Lung microvascular endothelial cell (primary cell): ENCODE results near the gene APOC1. TPM values are rescaled to one million over a fixed set of nuclear protein-coding genes. Genes with fewer than 3 reads are reported as not detected.
"Not testable (repeated sequence)": the region's sequence is repeated elsewhere in the genome, so short reads cannot be mapped to it uniquely, and the experiment has no call there.

Source experiments
- DNase-seq, 2 donors: peaks; one replicate each; pipeline versions ENCODE4 v3.0.0 to v3.0.0-alpha.2; 2010; ENCODE audit warnings: low read depth in 2 of 2
- total RNA-seq: library from RNA; depleted of rRNA; stranded (reverse); fragments of >200 nt; gene quantifications from 2 replicates; pipeline ENCODE4 v1.2.1, GENCODE V29; 2014

Gene APOC1
- total RNA-seq, 1 donor from 2014 or later, result 0.60 TPM

DNA sequence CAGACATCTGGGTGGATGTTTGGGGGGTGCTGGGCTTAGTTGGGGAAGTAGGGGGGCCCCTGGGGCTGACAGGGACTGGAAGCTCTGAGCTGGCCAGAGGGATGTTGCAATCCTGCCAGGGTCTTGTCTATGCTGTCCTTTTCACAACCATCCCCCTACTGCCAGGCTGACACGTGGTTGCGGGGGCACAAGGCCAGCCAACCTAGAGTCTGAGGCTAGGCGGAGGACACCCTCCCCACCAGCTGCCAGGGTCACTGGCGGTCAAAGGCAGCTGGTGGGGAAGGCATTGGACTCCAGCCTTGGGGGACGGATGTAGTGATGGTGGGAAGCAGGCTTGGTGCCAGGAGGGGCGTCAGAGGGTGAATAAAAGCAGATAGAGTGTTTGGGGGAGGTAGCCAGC, 1.6 kb upstream of the APOC1 start:
- no peak for DNase-seq

DNA sequence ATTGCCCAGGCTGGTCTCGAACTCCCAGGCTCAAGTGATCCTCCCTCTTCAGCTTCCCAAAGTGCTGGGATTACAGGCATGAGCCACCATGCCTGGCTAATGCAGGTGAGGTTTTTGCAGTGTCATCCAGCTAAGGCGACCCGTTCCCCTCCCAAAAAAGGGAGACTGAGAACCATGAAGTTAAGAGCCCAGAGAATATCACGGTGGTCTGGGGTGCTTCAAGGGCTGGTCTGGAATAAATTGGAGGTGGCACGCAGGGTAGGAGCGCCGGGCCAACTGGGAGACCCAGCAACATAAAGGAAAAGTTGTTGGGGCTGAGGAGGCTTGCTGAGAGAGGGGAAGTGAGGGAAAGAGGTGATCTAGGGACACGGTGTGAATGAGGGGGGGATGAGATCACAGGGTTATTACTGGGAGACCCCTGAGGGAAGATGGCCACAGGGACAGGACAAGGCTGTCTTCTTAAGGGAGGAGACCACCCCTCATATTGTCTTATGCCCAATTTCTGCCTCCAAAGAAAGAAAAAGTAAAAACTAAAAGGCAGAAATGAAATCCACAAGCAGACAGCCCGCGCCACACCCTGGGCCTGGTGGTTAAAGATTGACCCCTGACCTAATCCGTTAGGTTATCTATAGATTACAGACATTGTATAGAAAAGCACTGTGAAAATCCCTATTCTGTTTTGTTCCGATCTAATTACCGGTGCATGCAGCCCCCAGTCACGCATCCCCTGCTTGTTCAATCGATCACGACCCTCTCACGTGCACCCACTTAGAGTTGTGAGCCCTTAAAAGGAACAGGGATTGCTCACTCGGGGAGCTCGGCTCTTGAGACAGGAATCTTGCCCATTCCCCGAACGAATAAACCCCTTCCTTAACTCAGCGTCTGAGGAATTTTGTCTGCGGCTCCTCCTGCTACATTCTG, 636 bp upstream of the APOC1 start:
- not testable (repeated sequence) for DNase-seq

DNA sequence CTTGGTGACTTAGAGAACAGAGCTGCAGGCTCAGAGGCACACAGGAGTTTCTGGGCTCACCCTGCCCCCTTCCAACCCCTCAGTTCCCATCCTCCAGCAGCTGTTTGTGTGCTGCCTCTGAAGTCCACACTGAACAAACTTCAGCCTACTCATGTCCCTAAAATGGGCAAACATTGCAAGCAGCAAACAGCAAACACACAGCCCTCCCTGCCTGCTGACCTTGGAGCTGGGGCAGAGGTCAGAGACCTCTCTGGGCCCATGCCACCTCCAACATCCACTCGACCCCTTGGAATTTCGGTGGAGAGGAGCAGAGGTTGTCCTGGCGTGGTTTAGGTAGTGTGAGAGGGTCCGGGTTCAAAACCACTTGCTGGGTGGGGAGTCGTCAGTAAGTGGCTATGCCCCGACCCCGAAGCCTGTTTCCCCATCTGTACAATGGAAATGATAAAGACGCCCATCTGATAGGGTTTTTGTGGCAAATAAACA, 9.9 kb downstream of the APOC1 start:
- no peak for DNase-seq

DNA sequence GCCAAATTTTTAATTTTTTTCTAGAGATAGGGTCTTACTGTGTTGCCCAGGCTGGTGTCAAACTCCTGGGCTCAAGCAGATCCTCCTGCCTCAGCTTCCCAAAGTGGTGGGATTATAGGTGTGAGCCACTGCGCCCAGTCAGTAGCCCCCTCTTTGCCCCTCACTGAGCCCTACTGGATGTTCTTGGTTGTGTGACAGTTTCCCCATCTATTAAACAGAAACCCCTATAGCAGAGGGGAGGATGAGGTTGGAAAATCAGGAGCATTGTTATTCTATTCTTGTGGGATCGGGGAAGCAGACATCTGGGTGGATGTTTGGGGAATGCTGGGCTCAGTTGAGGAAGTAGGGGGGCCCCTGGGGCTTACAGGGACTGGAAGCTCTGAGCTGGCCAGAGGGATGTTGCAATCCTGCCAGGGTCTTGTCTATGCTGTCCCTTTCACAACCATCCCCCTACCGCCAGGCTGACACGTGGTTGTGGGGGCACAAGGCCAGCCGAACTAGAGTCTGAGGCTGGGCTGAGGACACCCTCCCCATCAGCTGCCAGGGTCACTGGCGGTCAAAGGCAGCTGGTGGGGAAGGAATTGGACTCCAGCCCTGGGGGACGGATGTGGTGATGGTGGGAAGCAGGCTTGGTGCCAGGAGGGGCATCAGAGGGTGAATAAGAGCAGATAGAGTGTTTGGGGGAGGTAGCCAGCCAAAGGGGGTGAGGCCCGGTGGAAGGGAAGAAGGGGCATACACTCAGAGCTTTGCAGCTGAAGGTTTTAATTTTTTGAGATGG, 10.9 kb downstream of the APOC1 start:
- DNase-seq, result peak in 1 of 2 donors; percentile 66

DNA sequence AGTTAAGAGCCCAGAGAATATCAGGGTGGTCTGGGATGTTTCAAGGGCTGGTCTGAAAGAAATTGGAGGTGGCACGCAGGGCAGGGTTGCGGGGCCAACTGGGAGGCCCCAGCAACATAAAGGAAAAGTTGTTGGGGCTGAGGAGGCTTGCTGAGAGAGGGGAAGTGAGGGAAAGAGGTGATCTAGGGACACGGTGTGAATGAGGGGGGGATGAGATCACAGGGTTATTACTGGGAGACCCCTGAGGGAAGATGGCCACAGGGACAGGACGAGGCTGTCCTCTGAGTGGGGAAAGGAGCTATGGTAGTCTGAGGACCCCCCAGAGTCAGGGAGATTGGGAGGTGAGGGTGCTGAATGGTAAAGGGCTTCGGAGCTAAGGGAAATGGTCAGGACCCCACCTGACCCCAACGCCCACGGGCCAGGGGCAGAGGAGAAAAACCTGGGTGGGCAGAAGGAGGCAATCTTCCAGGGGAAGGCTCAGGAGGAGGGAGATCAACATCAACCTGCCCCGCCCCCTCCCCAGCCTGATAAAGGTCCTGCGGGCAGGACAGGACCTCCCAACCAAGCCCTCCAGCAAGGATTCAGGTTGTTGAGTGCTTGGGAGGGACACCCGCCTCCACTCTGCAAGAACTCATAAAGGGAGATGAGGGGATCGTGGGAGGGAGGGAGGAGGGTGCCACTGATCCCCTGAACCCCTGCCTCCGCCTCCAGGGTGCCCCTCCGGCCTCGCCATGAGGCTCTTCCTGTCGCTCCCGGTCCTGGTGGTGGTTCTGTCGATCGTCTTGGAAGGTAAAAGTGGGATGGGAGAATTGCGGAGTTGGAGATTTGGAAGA, 12.1 kb downstream of the APOC1 start:
- not testable (repeated sequence) for DNase-seq

DNA sequence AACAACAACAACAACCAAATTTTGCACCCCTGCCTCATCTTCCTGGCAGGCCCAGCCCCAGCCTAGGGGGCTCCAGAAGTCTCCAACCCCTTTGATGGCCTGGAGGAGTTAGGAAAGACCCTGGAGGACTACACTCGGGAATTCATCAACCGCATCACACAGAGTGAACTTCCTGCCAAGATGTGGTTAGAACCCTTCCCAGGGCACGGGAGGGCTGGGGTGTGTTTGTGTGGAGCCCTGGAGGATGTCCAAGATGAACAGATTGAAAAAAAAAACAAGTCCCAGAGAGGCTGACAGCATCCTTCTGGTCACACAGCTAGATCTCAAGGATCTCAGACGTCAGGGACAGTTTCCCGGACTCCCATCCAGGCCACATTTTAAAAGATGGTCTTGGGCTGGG, 13.3 kb downstream of the APOC1 start:
- no peak for DNase-seq

DNA sequence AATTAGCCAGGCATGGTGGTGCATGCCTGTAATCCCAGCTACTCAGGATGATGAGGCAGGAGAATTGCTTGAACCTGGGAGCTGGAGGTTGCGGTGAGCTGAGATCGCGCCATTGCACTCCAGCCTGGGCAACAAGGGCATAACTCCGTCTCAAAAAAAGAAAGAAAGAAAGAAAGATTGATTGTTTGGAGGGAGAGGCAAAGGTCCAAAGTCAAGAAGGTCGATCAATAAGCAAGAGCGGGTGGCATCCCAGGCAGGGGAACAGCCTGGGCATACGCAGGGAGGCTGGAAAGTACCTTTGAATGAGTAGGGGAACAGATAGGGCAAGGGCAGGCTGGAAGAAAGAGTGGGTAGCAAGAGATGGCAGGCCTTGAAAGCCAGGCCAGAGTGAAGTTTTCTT, 15.7 kb downstream of the APOC1 start:
- DNase-seq, result no peak

DNA sequence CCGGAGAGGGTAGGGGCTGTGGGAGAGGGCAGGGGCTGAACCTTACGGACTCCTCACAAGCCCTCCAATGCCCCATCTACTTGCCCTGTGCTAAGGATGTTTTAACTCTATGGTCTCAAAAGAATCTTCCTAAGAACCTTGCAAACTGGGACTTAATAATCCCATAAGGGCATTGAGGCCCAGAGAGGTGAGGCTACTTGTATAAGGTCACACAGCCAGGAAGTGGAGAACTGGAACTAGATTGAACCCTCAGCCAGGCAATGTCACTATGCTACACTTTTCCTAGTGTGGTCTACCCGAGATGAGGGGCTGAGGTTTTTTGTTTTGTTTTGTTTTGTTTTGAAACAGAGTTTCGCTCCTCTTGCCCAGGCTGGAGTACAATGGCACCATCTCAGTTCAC, 17.1 kb downstream of the APOC1 start:
- no peak for DNase-seq

DNA sequence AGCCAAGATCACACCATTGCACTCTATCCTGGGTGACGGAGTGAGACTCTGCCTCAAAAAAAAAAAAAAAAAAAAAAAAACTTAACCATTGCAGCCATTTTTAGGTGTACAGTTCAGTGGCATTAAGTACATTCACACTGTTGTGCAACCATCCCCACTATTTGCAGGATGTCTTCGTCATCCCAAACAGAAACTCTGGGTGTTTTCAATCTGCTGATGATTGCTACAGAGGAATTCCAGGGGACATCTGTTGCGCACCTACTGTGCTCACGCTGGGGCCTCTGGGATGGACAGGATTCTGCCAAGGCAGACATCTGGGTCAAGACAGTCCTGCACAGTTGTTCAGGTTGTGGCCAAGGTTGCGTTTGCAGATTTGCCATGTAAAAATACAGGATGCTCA, 25.3 kb downstream of the APOC1 start:
- DNase-seq, result no peak

DNA sequence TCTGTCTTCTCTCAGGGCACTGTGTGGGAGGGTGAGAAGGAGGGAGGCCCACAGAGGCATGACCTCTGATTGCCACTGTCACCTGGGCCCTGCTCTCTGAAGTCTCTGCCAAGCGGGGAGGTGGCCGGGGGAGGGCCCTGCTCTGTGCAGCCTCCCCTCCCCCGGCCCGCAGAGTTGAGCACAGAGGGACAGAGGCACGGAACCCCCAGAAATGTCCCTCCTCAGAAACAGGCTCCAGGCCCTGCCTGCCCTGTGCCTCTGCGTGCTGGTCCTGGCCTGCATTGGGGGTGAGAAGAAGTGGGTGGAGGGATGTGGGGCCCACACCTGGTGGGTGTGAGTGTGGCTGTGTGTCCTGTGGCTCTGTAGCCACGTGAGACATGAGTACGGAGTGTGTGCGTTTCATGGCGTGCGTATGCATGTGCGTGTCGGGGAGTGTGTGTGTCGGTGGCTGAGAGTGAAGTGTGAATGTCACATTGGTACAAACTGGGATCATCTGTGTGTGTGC, 27.7 kb downstream of the APOC1 start, which contains the start of gene APOC4:
TSS of gene APOC4 (plus strand) at position 171 of the 505 bp plus-strand sequence. CDS start at position 212, 41 bp downstream.
- no peak for DNase-seq

DNA sequence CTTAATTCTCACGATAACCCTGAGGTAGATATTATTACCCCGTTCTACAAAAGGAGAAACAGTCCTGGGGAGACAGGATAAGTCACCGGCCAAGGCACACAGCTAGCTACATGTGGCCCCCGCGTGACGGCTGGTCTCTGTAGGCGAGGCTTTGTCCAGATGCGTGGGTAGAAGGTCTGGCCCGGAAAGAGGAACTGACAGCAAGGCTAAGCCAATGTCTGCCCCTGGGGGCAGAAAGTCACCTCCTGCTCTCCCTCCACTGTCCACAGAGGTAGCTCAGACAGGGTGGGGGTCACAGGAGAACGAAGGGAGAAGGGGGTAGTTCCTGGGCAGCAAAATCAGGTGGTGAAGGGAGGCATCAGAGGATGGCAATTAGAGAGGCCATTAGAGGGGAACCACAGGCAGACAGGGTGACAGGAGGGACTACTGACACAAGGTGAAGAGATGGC, 29.4 kb downstream of the APOC1 start:
- DNase-seq, result peak in 1 of 2 donors; percentile 17

DNA sequence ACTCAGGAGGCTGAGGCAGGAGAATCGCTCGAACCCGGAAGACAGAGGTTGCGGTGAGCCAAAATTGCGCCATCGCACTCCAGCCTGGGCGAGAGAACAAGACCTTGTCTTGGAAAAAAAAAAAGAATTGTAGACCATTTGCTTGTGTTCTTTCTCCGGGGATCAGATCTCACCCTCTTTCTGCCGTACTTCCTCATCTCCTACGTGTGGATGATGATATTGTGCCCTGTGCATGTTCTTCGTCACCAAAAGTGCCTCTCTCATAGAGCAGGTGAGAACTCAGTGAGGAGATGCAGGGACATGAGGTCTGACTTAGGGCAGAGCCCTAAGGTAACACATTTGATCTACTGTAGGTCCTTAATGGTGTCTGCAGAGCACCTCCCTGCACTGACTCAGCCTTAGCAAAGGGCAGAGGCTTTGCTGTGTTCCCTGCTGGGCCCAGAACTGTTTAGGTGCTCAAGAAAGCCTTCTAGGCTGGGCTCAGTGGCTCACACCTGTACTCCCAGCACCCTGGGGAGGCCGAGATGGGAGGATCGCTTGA, 32.7 kb downstream of the APOC1 start:
- no peak for DNase-seq

DNA sequence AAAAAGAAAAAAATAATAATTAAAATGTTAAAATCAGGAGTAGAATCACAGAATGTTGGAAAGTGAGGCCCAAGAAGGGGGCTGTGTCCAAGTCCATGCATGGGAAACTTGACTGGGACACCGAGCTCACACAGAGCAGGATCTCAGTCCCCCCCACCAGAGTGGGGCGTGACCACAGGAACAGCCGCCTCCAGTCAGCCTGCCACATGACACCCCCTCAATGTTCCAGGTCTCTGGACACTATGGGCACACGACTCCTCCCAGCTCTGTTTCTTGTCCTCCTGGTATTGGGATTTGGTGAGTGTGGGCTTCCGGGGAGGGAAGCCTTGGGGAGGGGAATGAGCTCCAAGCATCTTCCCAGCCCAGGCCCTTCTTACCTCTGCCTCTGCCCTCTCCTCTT, 33.8 kb downstream of the APOC1 start:
- no peak for DNase-seq

DNA sequence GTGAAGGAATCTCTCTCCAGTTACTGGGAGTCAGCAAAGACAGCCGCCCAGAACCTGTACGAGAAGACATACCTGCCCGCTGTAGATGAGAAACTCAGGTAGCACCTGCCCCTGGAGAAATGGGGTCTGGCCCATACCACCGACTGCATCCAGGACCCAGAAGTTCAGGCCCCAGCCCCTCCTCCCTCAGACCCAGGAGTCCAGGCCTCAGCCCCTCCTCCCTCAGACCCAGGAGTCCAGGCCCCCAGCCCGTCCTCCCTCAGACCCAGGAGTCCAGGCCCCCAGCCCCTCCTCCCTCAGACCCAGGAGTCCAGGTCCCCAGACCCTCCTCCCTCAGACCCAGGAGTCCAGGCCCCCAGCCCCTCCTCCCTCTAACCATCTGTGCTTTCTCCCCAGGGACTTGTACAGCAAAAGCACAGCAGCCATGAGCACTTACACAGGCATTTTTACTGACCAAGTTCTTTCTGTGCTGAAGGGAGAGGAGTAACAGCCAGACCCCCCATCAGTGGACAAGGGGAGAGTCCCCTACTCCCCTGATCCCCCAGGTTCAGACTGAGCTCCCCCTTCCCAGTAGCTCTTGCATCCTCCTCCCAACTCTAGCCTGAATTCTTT, 34.5 kb downstream of the APOC1 start:
- no peak for DNase-seq

DNA sequence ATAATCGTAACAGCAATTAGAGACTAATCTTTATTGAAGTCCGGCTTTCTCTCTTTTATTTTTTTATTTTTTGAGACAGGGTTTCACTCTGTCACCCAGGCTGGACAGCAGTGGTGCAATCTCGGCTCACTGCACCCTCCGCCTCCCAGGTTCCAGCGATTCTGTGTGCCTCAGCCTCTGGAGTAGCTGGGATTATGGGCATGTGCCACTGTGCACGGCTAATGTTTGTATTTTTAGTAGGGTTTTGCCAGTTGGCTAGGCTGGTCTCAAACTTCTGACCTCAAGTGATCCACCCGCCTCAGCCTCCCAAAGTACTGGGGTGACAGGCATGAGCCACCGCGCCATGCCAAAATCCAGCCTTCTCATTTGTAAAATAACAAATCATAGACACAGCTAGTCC, 35.1 kb downstream of the APOC1 start:
- no peak for DNase-seq

DNA sequence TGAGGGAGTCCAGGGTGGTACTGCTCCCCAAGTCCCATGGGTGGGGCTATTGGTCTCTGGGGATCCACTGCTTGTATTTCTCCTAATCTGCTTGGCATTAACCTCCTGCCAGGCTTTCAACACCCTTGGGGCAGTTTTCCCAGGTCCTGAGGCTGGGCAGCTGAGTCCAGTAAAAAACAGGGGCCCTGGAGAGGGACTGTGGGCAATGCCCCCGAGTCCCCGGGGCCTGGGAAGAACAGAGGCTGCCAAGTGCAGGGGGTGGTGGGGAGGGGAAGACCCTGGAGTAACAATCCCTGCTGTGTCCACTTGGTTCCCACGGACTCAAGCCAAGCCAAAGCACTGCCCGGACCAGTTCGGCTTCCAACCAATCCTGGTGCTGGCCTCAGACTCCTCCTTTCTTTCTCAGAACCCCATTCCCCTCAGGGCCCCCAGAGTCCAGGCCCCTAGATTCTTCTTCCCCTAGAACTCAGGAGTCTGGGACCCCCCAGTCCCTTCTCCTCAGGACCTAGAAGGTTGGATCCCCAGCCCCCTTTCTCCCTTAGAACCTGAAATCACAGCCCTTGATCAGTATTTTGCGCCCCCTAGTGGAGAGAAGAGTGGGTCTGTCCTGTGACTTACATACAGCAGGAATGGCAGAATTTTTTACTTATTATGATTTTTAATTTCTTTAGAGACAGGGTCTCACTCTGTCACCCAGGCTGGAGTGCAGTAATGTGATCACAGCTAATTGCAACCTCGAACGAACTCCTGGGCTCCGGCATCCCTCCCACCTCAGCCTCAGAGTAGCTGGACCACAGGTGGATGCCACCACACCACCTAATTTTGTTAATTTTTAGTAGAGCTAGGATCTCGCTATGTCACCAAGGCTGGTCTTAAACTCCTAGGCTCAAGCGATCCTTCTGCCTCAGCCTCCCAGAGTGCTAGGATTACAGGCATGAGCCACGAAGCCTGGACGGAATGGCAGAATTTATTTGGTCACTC, 37.1 kb downstream of the APOC1 start:
- DNase-seq, result peak; percentile 83 to 89

DNA sequence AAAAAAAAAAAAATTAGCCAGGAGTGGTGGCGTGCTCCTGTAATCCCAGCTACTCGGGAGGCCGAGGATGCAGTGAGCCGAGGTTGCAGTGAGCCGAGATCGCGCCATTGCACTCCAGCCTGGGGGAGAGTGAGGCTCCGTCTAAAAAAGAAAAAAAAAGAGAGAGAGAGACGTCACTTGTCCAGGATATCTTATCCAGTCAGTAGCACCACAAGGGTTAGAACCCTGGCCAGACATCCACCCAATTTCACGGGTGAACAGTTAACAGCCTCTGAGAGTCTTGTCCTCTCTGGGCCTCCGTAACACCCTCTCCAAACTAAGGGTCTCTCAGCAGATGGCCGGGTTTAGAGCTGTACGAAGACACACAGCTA, 39.9 kb downstream of the APOC1 start:
- DNase-seq, result no peak

DNA sequence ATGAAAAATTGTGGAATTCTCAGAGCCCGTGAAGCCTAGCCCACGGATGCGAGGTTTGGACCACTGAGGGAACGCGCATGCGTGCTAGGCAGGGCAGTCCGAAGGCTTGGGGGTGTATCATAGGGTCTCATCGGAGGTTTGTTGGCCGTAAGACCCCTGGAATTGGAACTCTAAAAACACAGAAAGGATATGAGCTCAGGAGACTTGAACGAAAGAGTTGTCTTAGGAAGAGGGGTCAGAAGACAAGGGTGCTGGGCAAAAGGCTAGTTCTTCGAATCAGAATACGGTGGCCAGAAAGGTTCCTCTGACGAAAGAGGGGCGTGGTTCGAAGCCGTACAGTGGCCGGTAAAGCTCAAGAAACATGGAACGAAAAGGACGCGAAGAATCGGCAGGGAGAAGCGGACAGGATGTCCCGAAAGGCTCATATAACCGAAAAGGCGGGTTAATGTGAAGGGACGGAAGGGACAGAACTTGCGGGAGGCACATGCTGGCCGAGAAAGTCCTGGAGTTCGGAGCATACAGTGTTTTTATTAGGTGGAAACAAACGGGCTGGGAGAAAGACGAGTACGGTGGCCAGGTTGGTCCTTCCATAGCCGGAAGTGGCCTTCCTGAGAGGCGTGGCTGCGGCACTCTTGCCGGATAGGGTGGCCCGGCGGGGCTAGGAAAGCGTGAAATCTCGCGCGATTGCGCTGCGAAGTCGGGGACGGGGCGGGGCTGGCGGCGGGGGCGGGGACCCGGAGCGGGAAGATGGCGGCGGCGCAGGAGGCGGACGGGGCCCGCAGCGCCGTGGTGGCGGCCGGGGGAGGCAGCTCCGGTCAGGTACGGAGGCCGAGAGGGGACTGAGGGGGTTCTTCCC, 40.5 kb downstream of the APOC1 start, which contains the start of gene CLPTM1:
TSS of gene CLPTM1 (plus strand) at position 732 of the 856 bp plus-strand sequence. CDS start at position 748, 16 bp downstream.
- DNase-seq, result peak; percentile 98 to 99
